Spleen (tissue), 11 donors: ENCODE measurements around the gene PRPS1L1. TPM values are rescaled to one million over a fixed set of nuclear protein-coding genes. Genes with fewer than 3 reads are reported as not detected.

ENCODE experiments used
- DNase-seq: peaks from one replicate; pipeline ENCODE4 v3.0.0-alpha.2; 2020
- H3K27ac ChIP-seq, 8 donors: fragments of 200-600 bp; sonication (generic) in 7 of 8; 1 replicate in 4 of 8; 2 replicates in 4 of 8; pipeline versions ENCODE4 v1.5.0 to v1.8.0; 2016 to 2021; ENCODE audit warnings: inconsistent platforms in 4 of 8, mild to moderate bottlenecking in 4 of 8, moderate library complexity in 1 of 8
- H3K27me3 ChIP-seq, 7 donors: fragments of 200-600 bp; sonication (generic) in 6 of 7; replicated peaks in 1 of 7; 1 replicate in 4 of 7; 2 replicates in 3 of 7; pipeline versions ENCODE4 v1.5.0 to v1.8.0; 2016 to 2021; ENCODE audit warnings: inconsistent platforms in 3 of 7, mild to moderate bottlenecking in 1 of 7
- H3K36me3 ChIP-seq, 6 donors: fragments of 200-600 bp; sonication (generic) in 5 of 6; 1 replicate in 4 of 6; 2 replicates in 2 of 6; pipeline versions ENCODE4 v1.5.0 to v1.8.0; 2016 to 2021; ENCODE audit warnings: inconsistent platforms in 2 of 6
- H3K4me1 ChIP-seq, 6 donors: fragments of 200-600 bp; sonication (generic) in 5 of 6; 1 replicate in 3 of 6; 2 replicates in 3 of 6; pipeline versions ENCODE4 v1.5.0 to v1.8.0; 2016 to 2021; ENCODE audit warnings: inconsistent platforms in 3 of 6
- H3K4me3 ChIP-seq, 8 donors: fragments of 200-600 bp; sonication (generic) in 7 of 8; 1 replicate in 4 of 8; 2 replicates in 4 of 8; pipeline versions ENCODE4 v1.5.0 to v1.8.0; 2016 to 2021; ENCODE audit warnings: inconsistent platforms in 4 of 8, mild to moderate bottlenecking in 4 of 8, moderate library complexity in 2 of 8
- H3K9me3 ChIP-seq, 8 donors: fragments of 200-600 bp; sonication (generic) in 7 of 8; 1 replicate in 4 of 8; 2 replicates in 4 of 8; pipeline versions ENCODE4 v1.5.0 to v1.8.0; 2016 to 2021; ENCODE audit warnings: inconsistent platforms in 4 of 8
- CTCF ChIP-seq, 11 experiments: fragments of 200-600 bp in 7 of 11; fragments of 450-650 bp in 4 of 11; sonication (generic) in 4 of 11; IDR thresholded peaks in 8 of 11; conservative IDR thresholded peaks in 3 of 11; 1 replicate in 7 of 11; 2 replicates in 4 of 11; pipeline versions ENCODE4 v1.4.0 to v1.8.0; 2016 to 2021; ENCODE audit warnings: antibody characterized with exemption in 11 of 11, inconsistent platforms in 4 of 11, mild to moderate bottlenecking in 1 of 11
- POLR2A ChIP-seq, 3 donors: fragments of 450-650 bp; IDR thresholded peaks; one replicate each; pipeline ENCODE4 v1.5.1; 2017; ENCODE audit warnings: antibody characterized with exemption in 3 of 3, mild to moderate bottlenecking in 1 of 3
- POLR2AphosphoS5 ChIP-seq, 3 donors: sonication (generic); formaldehyde crosslinking; IDR thresholded peaks; one replicate each; pipeline ENCODE4 v1.5.1; 2017; ENCODE audit warnings: antibody characterized with exemption in 3 of 3
- WGBS, 5 donors: extraction: QIAGEN DNeasy Blood & Tissue Kit in 3 of 5; methylation state at CpG; one replicate each; pipeline versions ENCODE4 v1.1.5 to v1.1.7; 2013 to 2018; 5-methylcytosine and 5-hydroxymethylcytosine counted together
- intact Hi-C: fragments of 100-400 bp; cut with DNase I; formaldehyde crosslinking; loops from one replicate; pipeline ENCODE4 v1.15.0; 2023; ENCODE audit warnings: low total_unique reads
- polyA plus RNA-seq, 3 donors: library from polyadenylated mRNA; stranded (reverse); fragments of 200-250 nt; gene quantifications; one replicate each; pipeline ENCODE4 v1.2.1, GENCODE V29; 2013
- total RNA-seq, 7 donors: library from RNA; depleted of rRNA in 3 of 7; stranded (reverse); fragments of >200 nt in 3 of 7; fragmentation: NEBNext Ultra II Directional in 4 of 7; extraction: Animal tissue kit (Norgen Biotek cat#: 25700) in 4 of 7; gene quantifications; one replicate each; pipeline versions ENCODE4 v1.1.0 to v1.2.1, GENCODE V29; 2016 to 2021
- donor health status: healthy with polysubstance abuse.
- donor health status: DM: no; HTN: no; CAD: no; lungs with moderate emphysema.
- donor health status: DM: no; HTN: no; CAD: no.
- donor health status: Bipolar disorder and iron deficiency.
- donor health status: healthy.
- donor health status: DM: no; HTN: no; CAD: no.
- donor health status: DM: yes; HTN: yes; CAD: no.

PRPS1L1 gene
- total and polyA plus RNA-seq, 10 donors: not detected

GRCh38 chr7:17985473-17986239 lies 42.0 kb downstream of the PRPS1L1 start:
- no peak overlapping the region for H3K27ac ChIP-seq
- H3K27me3 ChIP-seq: no peaks in the 10 kb centered on the region
- peaks cover 0 to 5% (median 0%) of the 10 kb centered on the region in 8 donors for H3K9me3 ChIP-seq
- H3K36me3 ChIP-seq: no peaks in the 10 kb centered on the region
- intact Hi-C loops: no loop called here
- TF ChIP-seq POLR2AphosphoS5 (IDR thresholded peaks at IDR 0.05): no peak
- no peak for TF ChIP-seq POLR2A (IDR thresholded peaks at IDR 0.05)
- no peak for TF ChIP-seq CTCF (IDR thresholded peaks at IDR 0.05 in 8 of 11, conservative IDR thresholded peaks at IDR 0.05 in 3 of 11)
- WGBS, 5 donors: 85 to 96% (median 87%) methylated on average over 6 of the region's 6 CpGs
- H3K4me1 ChIP-seq: peaks cover 0 to 9% (median 0%) of the 10 kb centered on the region in 6 donors
- DNase-seq: no peak
- no peak overlapping the region for H3K4me3 ChIP-seq

GRCh38 chr7:17984288-17984687 lies 43.4 kb downstream of the PRPS1L1 start:
- H3K4me1 ChIP-seq: peaks cover 0 to 9% (median 0%) of the 10 kb centered on the region in 6 donors
- no peaks in the 10 kb centered on the region for H3K27me3 ChIP-seq
- intact Hi-C loops: no loop called here
- 90 to 95% (median 92%) methylated on average over 1 of the region's 1 CpG for WGBS, 5 donors
- no peak for TF ChIP-seq POLR2AphosphoS5 (IDR thresholded peaks at IDR 0.05)
- TF ChIP-seq POLR2A (IDR thresholded peaks at IDR 0.05): no peak
- TF ChIP-seq CTCF (IDR thresholded peaks at IDR 0.05 in 8 of 11, conservative IDR thresholded peaks at IDR 0.05 in 3 of 11): no peak
- H3K4me3 ChIP-seq: no peak overlapping the region
- H3K27ac ChIP-seq: no peak overlapping the region
- DNase-seq: no peak
- H3K9me3 ChIP-seq: peaks cover 0 to 5% (median 0%) of the 10 kb centered on the region in 8 donors
- H3K36me3 ChIP-seq: no peaks in the 10 kb centered on the region

- Histone ChIP-seq H3K36me3 (no peaks in the 10 kb centered on the region), H3K4me3 (no peak overlapping the region), H3K9me3 (peaks cover 0 to 5% (median 0%) of the 10 kb centered on the region in 8 donors), H3K27me3 (no peaks in the 10 kb centered on the region), H3K27ac (peak overlapping the region in 3 of 8 donors; percentile 15 to 44 (median 43)), H3K4me1 (peaks cover 0 to 9% (median 0%) of the 10 kb centered on the region in 6 donors)
- TF ChIP-seq POLR2AphosphoS5 (IDR thresholded peaks at IDR 0.05) (no peak), POLR2A (IDR thresholded peaks at IDR 0.05) (no peak), CTCF (IDR thresholded peaks at IDR 0.05 in 8 of 11, conservative IDR thresholded peaks at IDR 0.05 in 3 of 11) (no peak)
- WGBS, 5 donors: 56 to 86% (median 75%) methylated on average over 3 of the region's 3 CpGs
- intact Hi-C loops: no loop called here
- no peak for DNase-seq
These were observed 44.2 kb downstream of the PRPS1L1 start for GRCh38 chr7:17983221-17984062.

GRCh38 chr7:17976952-17977351 lies 50.7 kb downstream of the PRPS1L1 start:
- no peak for DNase-seq
- no peak overlapping the region for H3K27ac ChIP-seq
- H3K27me3 ChIP-seq: no peaks in the 10 kb centered on the region
- no peak overlapping the region for H3K4me3 ChIP-seq
- TF ChIP-seq POLR2AphosphoS5 (IDR thresholded peaks at IDR 0.05) (no peak), CTCF (IDR thresholded peaks at IDR 0.05 in 8 of 11, conservative IDR thresholded peaks at IDR 0.05 in 3 of 11) (no peak), POLR2A (IDR thresholded peaks at IDR 0.05) (no peak)
- H3K9me3 ChIP-seq: peaks cover 0 to 5% (median 0%) of the 10 kb centered on the region in 8 donors
- no peaks in the 10 kb centered on the region for H3K36me3 ChIP-seq
- WGBS, 5 donors: 42 to 50% (median 47%) methylated on average over 2 of the region's 2 CpGs
- no peaks in the 10 kb centered on the region for H3K4me1 ChIP-seq
- intact Hi-C loops: no loop called here
